Activated CD4-positive, alpha-beta T cell treated with anti-CD3 and anti-CD28 coated beads for 4 hours (primary cell): ENCODE results near the gene ACACA.

ENCODE experiments used
- DNase-seq, 2 donors: peaks; one replicate each; pipeline ENCODE4 v3.0.0-alpha.2; 2020

Gene ACACA

GRCh38 chr17:37340804-37341203 is 65.8 kb downstream of the ACACA start:
- no peak for DNase-seq

- no peak for DNase-seq
Measured at GRCh38 chr17:37339321-37339720, 67.3 kb downstream of the ACACA start.

GRCh38 chr17:37338847-37339246 is 67.8 kb downstream of the ACACA start:
- no peak for DNase-seq

GRCh38 chr17:37327341-37328090 is 79.1 kb downstream of the ACACA start:
- DNase-seq = no peak

GRCh38 chr17:37322826-37323561 is 83.6 kb downstream of the ACACA start:
- no peak for DNase-seq

GRCh38 chr17:37322106-37322505 is 84.5 kb downstream of the ACACA start:
- no peak for DNase-seq

- DNase-seq = no peak
Measured at GRCh38 chr17:37318931-37319594, 87.6 kb downstream of the ACACA start.

- no peak for DNase-seq
Measured at GRCh38 chr17:37317867-37318266, 88.8 kb downstream of the ACACA start.

GRCh38 chr17:37315601-37316000 is 91.0 kb downstream of the ACACA start:
- no peak for DNase-seq

- DNase-seq = no peak
Measured at GRCh38 chr17:37312137-37312923, 94.3 kb downstream of the ACACA start.

GRCh38 chr17:37310940-37311339 is 95.7 kb downstream of the ACACA start:
- DNase-seq = no peak

- no peak for DNase-seq
Measured at GRCh38 chr17:37309051-37309450, 97.6 kb downstream of the ACACA start.

GRCh38 chr17:37305406-37305905 is 101.2 kb downstream of the ACACA start:
- no peak for DNase-seq

- DNase-seq = no peak
Measured at GRCh38 chr17:37301288-37301687, 105.3 kb downstream of the ACACA start.

- DNase-seq = no peak
Measured at GRCh38 chr17:37300683-37301082, 106.0 kb downstream of the ACACA start.

- DNase-seq = no peak
Measured at GRCh38 chr17:37299257-37299980, 107.2 kb downstream of the ACACA start.

- no peak for DNase-seq
Measured at GRCh38 chr17:37295888-37296287, 110.7 kb downstream of the ACACA start.

GRCh38 chr17:37294888-37295287 is 111.7 kb downstream of the ACACA start:
- DNase-seq = no peak

GRCh38 chr17:37293770-37294169 is 112.9 kb downstream of the ACACA start:
- DNase-seq = no peak

GRCh38 chr17:37292429-37293139 is 114.1 kb downstream of the ACACA start:
- no peak for DNase-seq

- no peak for DNase-seq
Measured at GRCh38 chr17:37291351-37291750, 115.3 kb downstream of the ACACA start.
